Pancreas (tissue), 10 donors: Measurements from ENCODE around the gene NGF. TPM values are rescaled to one million over a fixed set of nuclear protein-coding genes. Genes with fewer than 3 reads are reported as not detected.

Experiments used
- ATAC-seq, 4 donors: fragments of 200-7000 bp; cut with Tn5 transposase; one replicate each; pipeline versions ENCODE4 v1.8.0 to v1.9.1; 2020; ENCODE audit warnings: mild to moderate bottlenecking in 4 of 4, moderate library complexity in 4 of 4
- DNase-seq, 6 donors: peaks; one replicate each; pipeline ENCODE4 v3.0.0-alpha.2; 2020
- FAIRE-seq: peaks from 2 replicates; lab custom pipeline; 2012; peaks lifted over from hg19 to GRCh38; lab: Jason Lieb, UNC
- H3K27ac ChIP-seq, 4 donors: fragments of 200-600 bp; sonication (generic); 1 replicate in 3 of 4; 2 replicates in 1 of 4; pipeline versions ENCODE4 v1.5.0 to v1.8.0; 2020
- H3K27me3 ChIP-seq, 4 donors: fragments of 200-600 bp; one replicate each; pipeline ENCODE4 v1.8.0; 2021
- H3K36me3 ChIP-seq, 3 donors: fragments of 200-600 bp; sonication (generic) in 1 of 3; one replicate each; pipeline versions ENCODE4 v1.5.0 to v1.8.0; 2020 to 2021
- H3K4me1 ChIP-seq, 3 donors: fragments of 200-600 bp; one replicate each; pipeline ENCODE4 v1.8.0; 2021
- H3K4me3 ChIP-seq, 4 donors: fragments of 200-600 bp; sonication (generic) in 2 of 4; one replicate each; pipeline versions ENCODE4 v1.5.0 to v1.8.0; 2020 to 2021
- H3K9me3 ChIP-seq, 4 donors: fragments of 200-600 bp; one replicate each; pipeline ENCODE4 v1.8.0; 2021
- WGBS, 2 donors: extraction: QIAGEN DNeasy Blood & Tissue Kit; methylation state at CpG; one replicate each; pipeline ENCODE4 v1.1.7; 2013; 5-methylcytosine and 5-hydroxymethylcytosine counted together
- intact Hi-C, 3 donors: fragments of 100-400 bp; cut with DNase I; formaldehyde crosslinking; loops; one replicate each; pipeline versions ENCODE4 v1.11.1 to v1.14.2; 2022
- polyA plus RNA-seq, 2 donors: library from polyadenylated mRNA; stranded (reverse); fragments of 200-250 nt; gene quantifications; one replicate each; pipeline ENCODE4 v1.2.3, GENCODE V29; 2013
- total RNA-seq, 6 donors: library from RNA; stranded (reverse); fragmentation: NEBNext Ultra II Directional in 4 of 6; extraction: Animal tissue kit (Norgen Biotek cat#: 25700) in 4 of 6; gene quantifications; one replicate each; pipeline versions ENCODE4 v1.2.1 to v1.2.4, GENCODE V29; 2021 to 2023
- TF ChIP-seq, protein P1 (sequence below), 4 donors: fragments of 200-600 bp; sonication (generic) in 3 of 4; IDR thresholded peaks; one replicate each; pipeline versions ENCODE4 v1.5.0 to v1.8.0; 2021; ENCODE audit warnings: antibody characterized with exemption in 4 of 4
- donor health status: healthy with polysubstance abuse.
- donor health status: DM: no; HTN: no; CAD: no; lungs with moderate emphysema.
- donor health status: DM: no; HTN: no; CAD: no.
- donor health status: control.
- donor health status: control.
- donor health status: Bipolar disorder and iron deficiency.
- donor health status: DM: yes; HTN: yes; CAD: no.
- donor health status: DM: no; HTN: no; CAD: no.
- donor health status: DM: no; HTN: no; CAD: no.
- donor health status: DM: yes; HTN: yes; CAD: no.

NGF gene
- total and polyA plus RNA-seq, 8 donors: 0.25 to 1.1 (median 0.54) TPM; not detected in 2

GRCh38 chr1:115293899-115294298 is 44.1 kb downstream of the NGF start:
- intact Hi-C loops: no loop called here
- Histone ChIP-seq H3K36me3 (no peaks in the 10 kb centered on the region), H3K4me3 (no peak overlapping the region), H3K27me3 (no peaks in the 10 kb centered on the region), H3K4me1 (no peaks in the 10 kb centered on the region), H3K27ac (no peak overlapping the region), H3K9me3 (no peaks in the 10 kb centered on the region)
- TF ChIP-seq, protein P1, sequence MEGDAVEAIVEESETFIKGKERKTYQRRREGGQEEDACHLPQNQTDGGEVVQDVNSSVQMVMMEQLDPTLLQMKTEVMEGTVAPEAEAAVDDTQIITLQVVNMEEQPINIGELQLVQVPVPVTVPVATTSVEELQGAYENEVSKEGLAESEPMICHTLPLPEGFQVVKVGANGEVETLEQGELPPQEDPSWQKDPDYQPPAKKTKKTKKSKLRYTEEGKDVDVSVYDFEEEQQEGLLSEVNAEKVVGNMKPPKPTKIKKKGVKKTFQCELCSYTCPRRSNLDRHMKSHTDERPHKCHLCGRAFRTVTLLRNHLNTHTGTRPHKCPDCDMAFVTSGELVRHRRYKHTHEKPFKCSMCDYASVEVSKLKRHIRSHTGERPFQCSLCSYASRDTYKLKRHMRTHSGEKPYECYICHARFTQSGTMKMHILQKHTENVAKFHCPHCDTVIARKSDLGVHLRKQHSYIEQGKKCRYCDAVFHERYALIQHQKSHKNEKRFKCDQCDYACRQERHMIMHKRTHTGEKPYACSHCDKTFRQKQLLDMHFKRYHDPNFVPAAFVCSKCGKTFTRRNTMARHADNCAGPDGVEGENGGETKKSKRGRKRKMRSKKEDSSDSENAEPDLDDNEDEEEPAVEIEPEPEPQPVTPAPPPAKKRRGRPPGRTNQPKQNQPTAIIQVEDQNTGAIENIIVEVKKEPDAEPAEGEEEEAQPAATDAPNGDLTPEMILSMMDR (IDR thresholded peaks at IDR 0.05): no peak
- FAIRE-seq (no peak), DNase-seq (no peak), ATAC-seq (no peak)
- WGBS, 2 donors: 88% methylated on average over 3 of the region's 3 CpGs

- TF ChIP-seq, protein P1 (IDR thresholded peaks at IDR 0.05): no peak
- Histone ChIP-seq H3K36me3 (no peaks in the 10 kb centered on the region), H3K4me3 (no peak overlapping the region), H3K27ac (no peak overlapping the region), H3K9me3 (no peaks in the 10 kb centered on the region), H3K4me1 (no peaks in the 10 kb centered on the region), H3K27me3 (no peaks in the 10 kb centered on the region)
- no peak for DNase-seq
- no peak for FAIRE-seq
- ATAC-seq: no peak
- WGBS, 2 donors: 87 to 93% methylated on average over 5 of the region's 5 CpGs
- intact Hi-C loops: no loop called here
These were observed 45.0 kb downstream of the NGF start for GRCh38 chr1:115293006-115293405.

- no peaks in the 10 kb centered on the region for H3K4me1 ChIP-seq
- H3K9me3 ChIP-seq: no peaks in the 10 kb centered on the region
- ATAC-seq: no peak
- 79% methylated on average over 5 of the region's 5 CpGs for WGBS, 2 donors
- no peak overlapping the region for H3K27ac ChIP-seq
- no peak overlapping the region for H3K4me3 ChIP-seq
- TF ChIP-seq, protein P1 (IDR thresholded peaks at IDR 0.05): no peak
- no peak for FAIRE-seq
- no peak for DNase-seq
- H3K36me3 ChIP-seq: no peaks in the 10 kb centered on the region
- intact Hi-C loops: no loop called here
- no peaks in the 10 kb centered on the region for H3K27me3 ChIP-seq
These were observed 46.3 kb downstream of the NGF start for GRCh38 chr1:115291741-115292140.

DNA sequence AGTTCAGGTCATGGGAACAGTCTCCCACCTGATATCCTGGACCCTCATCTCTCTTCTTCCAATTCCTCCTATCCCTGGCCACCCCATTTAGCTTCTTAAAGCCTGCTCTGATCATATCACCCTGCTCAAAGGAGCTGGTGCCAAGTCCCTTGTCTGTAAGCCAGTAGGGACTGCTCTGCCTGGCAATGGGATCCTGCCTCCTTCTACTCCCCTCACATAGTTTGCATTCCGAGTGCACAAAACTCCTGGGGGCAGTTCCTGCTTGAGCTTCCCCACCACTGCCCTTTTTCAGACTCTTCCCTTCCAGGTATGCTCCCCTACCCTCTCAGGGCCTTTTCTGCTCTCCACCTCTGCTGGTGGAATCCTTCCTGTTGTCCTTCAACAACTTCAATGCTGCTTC is 48.1 kb downstream of the NGF start:
- H3K9me3 ChIP-seq: no peaks in the 10 kb centered on the region
- no peaks in the 10 kb centered on the region for H3K27me3 ChIP-seq
- 63 to 79% methylated on average over 1 of the region's 1 CpG for WGBS, 2 donors
- no peaks in the 10 kb centered on the region for H3K36me3 ChIP-seq
- no peak for FAIRE-seq
- intact Hi-C loops: no loop called here
- TF ChIP-seq, protein P1 (IDR thresholded peaks at IDR 0.05): no peak
- H3K4me1 ChIP-seq: no peaks in the 10 kb centered on the region
- no peak overlapping the region for H3K27ac ChIP-seq
- DNase-seq: no peak
- ATAC-seq: no peak
- no peak overlapping the region for H3K4me3 ChIP-seq

- intact Hi-C loops: no loop called here
- WGBS, 2 donors: 61 to 71% methylated on average over 3 of the region's 3 CpGs
- no peak for FAIRE-seq
These were observed 49.4 kb downstream of the NGF start for GRCh38 chr1:115288591-115289198.

More at GRCh38 chr1:115288591-115289198, 49.4 kb downstream of the NGF start:
- no peaks in the 10 kb centered on the region for H3K4me1 ChIP-seq
- DNase-seq (no peak), ATAC-seq (no peak)
- no peaks in the 10 kb centered on the region for H3K27me3 ChIP-seq
- no peaks in the 10 kb centered on the region for H3K9me3 ChIP-seq
- no peak overlapping the region for H3K27ac ChIP-seq
- no peak overlapping the region for H3K4me3 ChIP-seq
- H3K36me3 ChIP-seq: no peaks in the 10 kb centered on the region
- TF ChIP-seq, protein P1 (IDR thresholded peaks at IDR 0.05): no peak
